Measurements from ENCODE around the gene TAGLN. TPM values are rescaled to one million over a fixed set of nuclear protein-coding genes. Genes with fewer than 3 reads are reported as not detected.

TAGLN gene
- 75.4 TPM for polyA plus RNA-seq (ENCODE audit: insufficient read length)

- DNase-seq (ENCODE audit: low read depth): no peak
Observed at GRCh38 chr11:117199053-117199915, at the start of gene TAGLN. Gene TAGLN (plus strand): TSS chr11:117199370. CDS start chr11:117203014, 3,644 bp downstream.

- DNase-seq (ENCODE audit: low read depth): no peak
Observed at GRCh38 chr11:117152066-117152465, 47.1 kb upstream of the TAGLN start.

GRCh38 chr11:117154468-117154867 is 44.7 kb upstream of the TAGLN start:
- no peak for DNase-seq (ENCODE audit: low read depth)

GRCh38 chr11:117157507-117157906 is 41.7 kb upstream of the TAGLN start:
- DNase-seq (ENCODE audit: low read depth): no peak

GRCh38 chr11:117159892-117160291 is 39.3 kb upstream of the TAGLN start:
- DNase-seq (ENCODE audit: low read depth): no peak

GRCh38 chr11:117160826-117161225 is 38.3 kb upstream of the TAGLN start:
- DNase-seq (ENCODE audit: low read depth): no peak

- DNase-seq (ENCODE audit: low read depth): no peak
Observed at GRCh38 chr11:117166491-117166890, 32.7 kb upstream of the TAGLN start.

- DNase-seq (ENCODE audit: low read depth): no peak
Observed at GRCh38 chr11:117169736-117170135, 29.4 kb upstream of the TAGLN start.

GRCh38 chr11:117170210-117170609 is 29.0 kb upstream of the TAGLN start:
- DNase-seq (ENCODE audit: low read depth): no peak

GRCh38 chr11:117171007-117171403 is 28.2 kb upstream of the TAGLN start:
- no peak for DNase-seq (ENCODE audit: low read depth)

- DNase-seq (ENCODE audit: low read depth): no peak
Observed at GRCh38 chr11:117171404-117172061, 27.6 kb upstream of the TAGLN start.

GRCh38 chr11:117172724-117173421 is 26.3 kb upstream of the TAGLN start:
- no peak for DNase-seq (ENCODE audit: low read depth)

- no peak for DNase-seq (ENCODE audit: low read depth)
Observed at GRCh38 chr11:117175104-117175503, 24.1 kb upstream of the TAGLN start.

- DNase-seq (ENCODE audit: low read depth): no peak
Observed at GRCh38 chr11:117175781-117176180, 23.4 kb upstream of the TAGLN start.

- no peak for DNase-seq (ENCODE audit: low read depth)
Observed at GRCh38 chr11:117176186-117176585, 23.0 kb upstream of the TAGLN start.

- no peak for DNase-seq (ENCODE audit: low read depth)
Observed at GRCh38 chr11:117177534-117178209, 21.5 kb upstream of the TAGLN start.

- DNase-seq (ENCODE audit: low read depth): peak; percentile 91
Observed at GRCh38 chr11:117178210-117179034, 20.7 kb upstream of the TAGLN start, which contains the start of gene SIDT2. Gene SIDT2 (plus strand): TSS chr11:117178743. CDS start chr11:117179264, 521 bp downstream.

GRCh38 chr11:117179048-117179999 is 19.8 kb upstream of the TAGLN start:
- DNase-seq (ENCODE audit: low read depth): no peak

- no peak for DNase-seq (ENCODE audit: low read depth)
Observed at GRCh38 chr11:117180020-117180419, 19.1 kb upstream of the TAGLN start.
